ENCODE results near the gene ST6GALNAC1.

- TF ChIP-seq, protein P1, sequence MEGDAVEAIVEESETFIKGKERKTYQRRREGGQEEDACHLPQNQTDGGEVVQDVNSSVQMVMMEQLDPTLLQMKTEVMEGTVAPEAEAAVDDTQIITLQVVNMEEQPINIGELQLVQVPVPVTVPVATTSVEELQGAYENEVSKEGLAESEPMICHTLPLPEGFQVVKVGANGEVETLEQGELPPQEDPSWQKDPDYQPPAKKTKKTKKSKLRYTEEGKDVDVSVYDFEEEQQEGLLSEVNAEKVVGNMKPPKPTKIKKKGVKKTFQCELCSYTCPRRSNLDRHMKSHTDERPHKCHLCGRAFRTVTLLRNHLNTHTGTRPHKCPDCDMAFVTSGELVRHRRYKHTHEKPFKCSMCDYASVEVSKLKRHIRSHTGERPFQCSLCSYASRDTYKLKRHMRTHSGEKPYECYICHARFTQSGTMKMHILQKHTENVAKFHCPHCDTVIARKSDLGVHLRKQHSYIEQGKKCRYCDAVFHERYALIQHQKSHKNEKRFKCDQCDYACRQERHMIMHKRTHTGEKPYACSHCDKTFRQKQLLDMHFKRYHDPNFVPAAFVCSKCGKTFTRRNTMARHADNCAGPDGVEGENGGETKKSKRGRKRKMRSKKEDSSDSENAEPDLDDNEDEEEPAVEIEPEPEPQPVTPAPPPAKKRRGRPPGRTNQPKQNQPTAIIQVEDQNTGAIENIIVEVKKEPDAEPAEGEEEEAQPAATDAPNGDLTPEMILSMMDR (IDR thresholded peaks at IDR 0.05): peak in 1 of 3 donors; percentile 43
- TF ChIP-seq POLR2A (IDR thresholded peaks at IDR 0.05): peak; percentile 7
These were observed 28.3 kb upstream of the ST6GALNAC1 start for GRCh38 chr17:76671912-76672262.

Measured in ovary (tissue), 3 donors.